ENCODE measurements around the gene RNF32.
"Not testable (repeated sequence)": the region's sequence is repeated elsewhere in the genome, so short reads cannot be mapped to it uniquely, and the experiment has no call there.

RNF32 gene

DNA sequence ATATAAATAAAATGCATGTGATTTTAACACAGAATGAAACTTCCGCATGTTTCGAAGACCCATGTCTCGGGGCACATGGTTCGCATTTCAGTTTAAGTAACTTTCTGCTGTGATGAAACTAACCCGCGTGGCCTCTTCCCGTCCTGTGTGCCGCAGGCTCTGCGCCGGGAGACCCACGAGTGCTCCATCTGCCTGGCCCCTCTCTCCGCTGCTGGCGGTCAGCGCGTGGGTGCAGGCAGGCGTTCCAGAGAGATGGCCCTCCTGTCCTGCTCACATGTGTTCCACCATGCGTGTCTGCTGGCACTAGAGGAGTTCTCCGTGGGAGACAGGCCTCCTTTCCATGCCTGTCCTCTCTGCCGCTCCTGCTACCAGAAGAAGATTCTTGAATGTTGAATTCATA lies 35.7 kb downstream of the RNF32 start:
- DNase-seq, result no peak

DNA sequence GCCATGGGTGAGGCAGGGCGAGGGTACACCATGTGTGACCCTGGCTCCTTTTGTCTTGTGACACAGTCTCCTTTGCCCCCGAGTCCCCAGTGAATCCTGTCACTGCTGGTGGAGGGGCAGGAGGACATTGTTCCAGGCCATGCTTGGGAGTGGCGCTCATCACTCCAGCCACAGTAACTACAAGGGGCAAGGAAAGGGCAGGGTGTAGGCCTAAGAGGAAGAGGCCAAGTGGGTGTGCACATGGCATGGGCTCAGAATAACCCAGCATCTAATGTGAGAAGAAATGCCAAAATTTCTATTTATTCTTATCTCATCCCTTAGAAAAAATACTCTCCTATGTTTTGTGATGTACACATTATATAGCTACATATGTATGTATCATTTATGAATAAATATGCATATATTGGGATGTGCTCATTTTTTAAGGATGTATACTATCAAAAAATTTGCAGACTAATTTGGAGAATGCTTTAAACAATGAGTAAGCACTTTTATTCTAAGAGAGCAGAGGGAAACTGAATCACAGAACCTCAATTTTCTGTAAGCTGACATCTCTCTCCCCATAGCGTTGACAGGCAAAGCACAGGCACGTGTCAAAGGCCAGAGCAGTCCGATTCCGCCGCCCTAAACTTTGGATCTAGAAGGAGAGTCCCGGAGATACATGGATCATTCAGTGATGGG lies 36.9 kb downstream of the RNF32 start:
- no peak for DNase-seq

- DNase-seq, result no peak
These were observed 39.7 kb downstream of the RNF32 start for GRCh38 chr7:156680281-156680680.

GRCh38 chr7:156682928-156683327 lies 42.4 kb downstream of the RNF32 start:
- DNase-seq, result no peak

- DNase-seq, result no peak
These were observed 43.7 kb downstream of the RNF32 start for GRCh38 chr7:156684251-156684650.

DNA sequence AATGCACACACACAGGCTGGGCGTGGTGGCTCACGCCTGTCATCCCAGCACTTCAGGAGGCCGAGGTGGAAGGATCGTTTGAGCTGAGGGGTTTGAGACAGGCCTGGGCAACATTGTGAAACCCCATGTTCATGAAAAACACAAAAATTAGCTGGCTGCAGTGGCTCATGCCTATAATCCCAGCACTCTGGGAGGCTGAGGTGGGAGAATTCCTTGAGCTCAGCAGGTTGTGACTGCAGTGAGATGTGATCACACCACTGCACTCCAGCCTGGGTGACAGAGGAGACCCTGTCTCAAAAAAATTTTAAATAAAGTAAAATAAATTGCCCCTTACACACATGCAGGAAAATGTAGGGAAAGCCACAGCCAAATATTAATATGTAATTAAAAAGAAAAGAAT lies 44.1 kb downstream of the RNF32 start:
- no peak for DNase-seq

DNA sequence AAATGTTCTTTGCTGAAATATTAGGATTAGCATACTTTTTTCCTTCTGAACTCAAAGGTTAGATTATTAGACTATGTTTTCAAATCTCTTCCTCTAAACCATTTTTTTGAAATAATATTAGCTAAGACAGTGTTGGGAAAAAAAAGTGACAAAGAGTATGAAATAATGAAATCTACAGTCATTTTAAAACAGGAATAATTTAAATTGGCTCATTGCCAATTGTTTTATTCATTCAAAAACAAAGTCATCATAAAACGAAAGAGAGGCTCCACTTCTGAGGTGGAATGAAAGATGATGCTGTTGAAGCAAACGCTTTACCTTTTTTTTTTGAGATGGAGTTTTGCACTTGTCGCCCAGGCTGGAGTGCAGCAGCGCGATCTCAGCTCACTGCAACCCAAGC lies 51.2 kb downstream of the RNF32 start:
- no peak for DNase-seq

DNA sequence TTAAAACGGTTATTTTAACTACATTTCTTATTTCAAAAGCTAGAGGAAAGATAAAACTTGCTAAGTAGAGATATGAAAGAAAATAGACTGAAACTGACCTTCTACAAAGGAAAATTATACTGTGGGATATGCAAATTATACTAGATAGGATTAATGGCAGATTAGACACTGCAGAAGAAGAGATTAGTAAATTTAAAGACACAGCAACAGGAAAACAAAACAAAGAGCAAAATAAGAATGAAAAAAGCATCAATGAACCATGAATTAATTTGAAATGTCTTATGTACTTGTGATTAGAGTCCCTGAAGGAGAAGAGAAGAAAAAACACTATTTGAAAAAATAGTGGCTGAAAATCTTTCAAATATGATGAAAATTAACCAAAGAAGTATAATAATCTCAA lies 52.3 kb downstream of the RNF32 start:
- no peak for DNase-seq

GRCh38 chr7:156693627-156694026 lies 53.1 kb downstream of the RNF32 start:
- DNase-seq, result no peak

- not testable (repeated sequence) for DNase-seq
These were observed 56.7 kb downstream of the RNF32 start for GRCh38 chr7:156697283-156697682.

GRCh38 chr7:156698512-156698911 lies 57.9 kb downstream of the RNF32 start:
- DNase-seq, result not testable (repeated sequence)

DNA sequence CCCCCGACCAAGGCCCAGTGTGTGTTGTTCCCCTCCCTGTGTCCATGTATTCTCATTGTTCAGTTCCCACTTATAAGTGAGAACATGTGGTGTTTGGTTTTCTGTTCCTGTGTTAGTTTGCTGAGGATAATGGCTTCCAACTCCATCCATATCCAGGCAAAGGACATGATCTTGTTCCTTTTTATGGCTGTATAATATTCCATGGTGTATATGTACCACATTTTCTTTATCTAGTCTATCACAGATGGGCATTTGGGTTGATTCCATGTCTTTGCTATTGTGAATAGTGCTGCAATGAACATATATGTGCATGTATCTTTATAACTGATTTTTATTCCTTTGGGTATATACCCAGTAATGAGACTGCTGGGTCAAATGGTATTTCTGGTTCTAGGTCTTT lies 61.2 kb downstream of the RNF32 start:
- DNase-seq, result not testable (repeated sequence)

GRCh38 chr7:156702399-156702798 lies 61.8 kb downstream of the RNF32 start:
- DNase-seq, result no peak

GRCh38 chr7:156703209-156703608 lies 62.6 kb downstream of the RNF32 start:
- no peak for DNase-seq

DNA sequence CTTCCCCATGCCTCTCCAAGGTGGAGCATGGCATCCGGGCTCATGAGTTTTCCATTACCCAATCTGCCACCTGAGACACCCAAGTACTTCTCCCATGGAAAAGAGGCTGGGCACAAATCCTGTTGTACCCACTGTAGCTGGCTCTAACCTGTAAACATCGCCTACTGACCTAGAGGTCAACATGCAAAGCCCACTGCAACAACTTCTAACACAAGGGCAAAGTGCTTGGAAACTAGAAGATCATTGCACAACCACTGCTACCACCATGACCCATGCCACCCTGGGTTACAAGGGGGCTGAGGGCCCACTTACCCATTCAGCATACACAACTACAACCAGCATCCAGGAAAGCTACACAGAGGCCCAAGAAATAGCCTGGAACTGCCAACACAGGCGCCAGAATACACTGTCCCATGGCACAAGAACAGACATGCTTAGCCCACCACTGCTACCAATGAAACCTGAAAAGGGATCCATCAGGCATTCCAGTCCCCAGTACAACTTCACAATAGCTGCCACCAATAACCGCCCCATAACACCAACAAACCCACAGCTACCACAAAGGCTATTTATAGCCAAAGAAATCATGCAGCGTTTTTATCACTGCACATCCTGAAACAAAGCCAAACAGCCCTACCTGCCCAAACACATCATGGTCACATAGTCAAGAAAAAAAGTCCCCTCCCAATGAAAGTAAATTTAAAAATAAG lies 63.4 kb downstream of the RNF32 start:
- DNase-seq, result no peak

DNA sequence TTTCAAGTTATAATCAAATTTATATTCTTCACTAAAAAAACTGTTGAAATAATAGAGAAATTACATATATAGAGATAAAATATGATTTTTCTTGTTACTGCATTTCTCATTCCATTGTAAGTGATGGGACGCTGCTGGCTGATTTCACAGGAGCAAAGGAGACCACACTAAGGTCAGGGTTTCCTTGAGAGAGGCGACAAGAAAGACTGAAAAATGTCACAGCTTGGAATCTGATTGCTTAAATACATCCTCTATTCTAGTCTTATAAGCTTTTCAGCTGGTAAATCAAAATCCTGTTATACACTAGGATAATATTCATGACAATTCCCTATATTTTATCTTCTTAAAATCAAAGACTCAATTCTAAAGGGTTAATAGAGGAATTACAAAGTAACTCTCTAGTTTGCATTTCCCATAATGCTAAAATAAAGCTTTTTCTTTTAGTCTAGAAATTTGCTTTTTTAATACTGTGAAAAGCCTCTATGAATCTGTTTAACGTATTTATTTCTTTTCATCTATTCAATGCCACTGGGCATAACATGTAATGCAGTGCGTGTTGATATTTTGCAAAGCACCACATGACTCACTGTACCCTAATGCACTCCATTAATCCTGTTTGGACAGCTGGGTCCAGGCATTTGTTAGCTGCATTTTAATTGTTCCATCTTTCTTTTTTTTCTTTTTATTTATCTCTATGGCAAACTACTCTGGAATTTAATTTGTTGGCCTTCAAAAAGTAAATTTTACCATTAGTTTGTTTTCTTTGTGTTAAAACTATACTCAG lies 81.7 kb downstream of the RNF32 start:
- no peak for DNase-seq

GRCh38 chr7:156725073-156725472 lies 84.5 kb downstream of the RNF32 start:
- no peak for DNase-seq

DNA sequence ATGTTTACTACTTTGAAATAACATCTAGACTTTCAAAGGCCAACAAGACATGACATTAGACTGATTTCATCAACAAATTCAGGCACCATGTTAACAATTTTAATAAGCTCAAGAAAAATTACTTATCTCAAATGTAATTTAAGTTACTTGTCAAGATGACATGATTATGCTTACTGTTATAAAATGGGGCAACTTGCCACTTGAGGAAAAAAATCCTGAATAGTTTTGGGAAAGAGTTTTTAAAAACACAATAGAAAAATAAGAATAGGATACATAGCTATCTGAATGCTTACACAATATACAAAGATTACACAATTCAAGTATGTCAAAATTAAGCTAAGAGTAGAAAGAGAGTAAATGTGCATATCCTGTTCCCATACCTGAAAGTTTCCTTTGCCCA lies 85.4 kb downstream of the RNF32 start:
- no peak for DNase-seq
